Small intestine (tissue), 7 donors: Measurements from ENCODE around the gene CLIP2. TPM values are rescaled to one million over a fixed set of nuclear protein-coding genes. Genes with fewer than 3 reads are reported as not detected.
"Not testable (repeated sequence)": the region's sequence is repeated elsewhere in the genome, so short reads cannot be mapped to it uniquely, and the experiment has no call there.

ENCODE experiments used
- DNase-seq, 2 donors: peaks; one replicate each; pipeline versions ENCODE4 v3.0.0 to v3.0.0-alpha.2; 2013
- FAIRE-seq: peaks from 2 replicates; lab custom pipeline; 2012; peaks lifted over from hg19 to GRCh38; lab: Jason Lieb, UNC
- H3K27ac ChIP-seq, 3 donors: one replicate each; pipeline ENCODE4 v1.5.1; 2013; ENCODE audit warnings: low read length in 2 of 3, mild to moderate bottlenecking in 2 of 3, control low read depth in 1 of 3, inconsistent platforms in 1 of 3, low read depth in 1 of 3, moderate library complexity in 1 of 3
- H3K27me3 ChIP-seq, 3 donors: one replicate each; pipeline ENCODE4 v1.6.1; 2013; ENCODE audit warnings: low read length in 3 of 3, inconsistent platforms in 1 of 3; ENCODE audit not compliant: control insufficient read depth in 3 of 3, insufficient read depth in 3 of 3
- H3K36me3 ChIP-seq, 3 donors: one replicate each; pipeline ENCODE4 v1.6.1; 2013; ENCODE audit warnings: low read length in 3 of 3, inconsistent platforms in 1 of 3, low read depth in 1 of 3, mild to moderate bottlenecking in 1 of 3, moderate library complexity in 1 of 3; ENCODE audit not compliant: control insufficient read depth in 3 of 3, insufficient read depth in 2 of 3
- H3K4me1 ChIP-seq, 3 donors: one replicate each; pipeline ENCODE4 v1.6.1; 2013; ENCODE audit warnings: low read length in 2 of 3, inconsistent platforms in 1 of 3, low read depth in 1 of 3, mild to moderate bottlenecking in 1 of 3, moderate library complexity in 1 of 3; ENCODE audit not compliant: control insufficient read depth in 3 of 3, insufficient read depth in 2 of 3
- H3K4me3 ChIP-seq, 3 donors: one replicate each; pipeline ENCODE4 v1.5.1; 2013; ENCODE audit warnings: low read length in 3 of 3, control low read depth in 1 of 3, inconsistent platforms in 1 of 3, low read depth in 1 of 3, mild to moderate bottlenecking in 1 of 3, moderate library complexity in 1 of 3
- H3K9me3 ChIP-seq, 2 donors: one replicate each; pipeline ENCODE4 v1.6.1; 2013; ENCODE audit warnings: low read depth in 1 of 2, low read length in 1 of 2; ENCODE audit not compliant: control insufficient read depth in 2 of 2, insufficient read depth in 1 of 2
- WGBS, 3 donors: extraction: QIAGEN DNeasy Blood & Tissue Kit; methylation state at CpG; one replicate each; pipeline ENCODE4 v1.1.7; 2013; 5-methylcytosine and 5-hydroxymethylcytosine counted together
- polyA plus RNA-seq, 4 donors: library from polyadenylated mRNA; stranded (reverse) in 3 of 4; unstranded in 1 of 4; fragments of 200-250 nt in 3 of 4; fragments of 120-200 nt in 1 of 4; gene quantifications; one replicate each; pipeline versions ENCODE4 v1.2.1 to v1.2.3, GENCODE V29; 2013
- donor health status: healthy with polysubstance abuse.
- donor health status: control.
- donor health status: control.
- donor health status: Bipolar disorder and iron deficiency.
- donor health status: healthy.

Gene CLIP2
- polyA plus RNA-seq, 4 donors: 11.3 to 25.9 (median 16.4) TPM

DNA sequence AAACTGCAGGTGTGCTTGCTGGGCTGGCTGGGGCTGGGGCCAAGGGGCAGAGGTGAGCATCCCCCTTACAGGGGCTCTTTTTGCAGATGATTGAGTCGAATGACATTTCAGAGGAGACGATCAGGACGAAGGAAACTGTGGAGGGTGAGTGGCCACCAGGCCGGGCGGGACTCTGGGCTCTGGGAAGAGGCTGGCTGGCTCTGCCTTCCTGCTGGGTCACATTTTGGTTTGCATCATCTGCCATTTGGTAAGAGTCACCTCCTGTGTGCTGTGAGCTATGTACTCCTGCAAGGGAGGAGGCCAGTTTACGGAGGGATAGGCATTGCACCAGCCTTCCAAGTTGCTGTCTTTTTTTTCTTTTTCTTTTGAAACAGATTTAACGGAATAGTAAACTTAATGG, 91.5 kb downstream of the CLIP2 start:
- Histone ChIP-seq H3K4me3 (no peak overlapping the region), H3K27ac (no peak overlapping the region), H3K9me3 (no peaks in the 10 kb centered on the region), H3K27me3 (no peaks in the 10 kb centered on the region), H3K36me3 (peaks cover 3 to 26% (median 4%) of the 10 kb centered on the region in 3 donors), H3K4me1 (no peaks in the 10 kb centered on the region)
- WGBS, 3 donors: 84 to 90% (median 88%) methylated on average over 7 of the region's 7 CpGs
- DNase-seq: no peak
- no peak for FAIRE-seq

DNA sequence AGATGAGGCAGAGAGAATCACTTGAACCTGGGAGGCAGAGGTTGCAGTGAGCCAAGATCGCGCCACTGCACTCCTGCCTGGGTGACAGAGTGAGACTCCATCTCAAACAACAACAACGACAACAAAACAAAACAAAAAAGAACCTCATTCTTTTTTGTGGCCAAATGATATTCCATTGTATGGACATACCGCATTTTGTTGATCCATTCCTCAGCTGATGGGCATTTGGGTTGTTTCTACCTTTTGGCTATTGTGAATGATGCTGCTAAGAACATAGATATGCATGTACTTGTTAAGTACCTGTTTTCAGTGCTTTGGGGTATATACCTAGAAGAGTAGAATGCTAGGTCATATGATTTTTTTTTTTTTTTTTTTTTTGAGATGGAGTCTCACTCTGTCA, 94.9 kb downstream of the CLIP2 start:
- not testable (repeated sequence) for H3K27ac ChIP-seq, DNase-seq, H3K4me1 ChIP-seq, H3K9me3 ChIP-seq, H3K27me3 ChIP-seq, H3K4me3 ChIP-seq, FAIRE-seq
- 77 to 87% (median 86%) methylated on average over 4 of the region's 4 CpGs for WGBS, 3 donors
- peaks cover 0 to 29% (median 4%) of the 10 kb centered on the region in 3 donors for H3K36me3 ChIP-seq

DNA sequence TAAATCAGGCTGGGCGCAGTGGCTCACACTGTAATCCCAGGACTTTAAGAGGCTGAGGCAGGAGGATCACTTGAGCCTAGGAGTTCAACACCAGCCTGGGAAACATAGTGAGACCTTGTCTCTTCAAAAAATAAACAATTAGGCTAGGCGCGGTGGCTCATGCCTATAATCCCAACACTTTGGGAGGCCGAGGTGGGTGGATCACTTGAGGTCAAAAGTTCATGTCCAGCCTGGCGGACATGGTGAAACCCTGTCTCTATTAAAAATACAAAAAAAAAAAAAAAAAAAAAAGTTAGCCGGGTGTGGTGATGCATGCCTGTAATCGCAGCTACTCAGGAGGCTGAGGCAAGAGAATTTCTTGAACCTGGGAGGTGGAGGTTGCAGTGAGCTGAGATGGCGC, 95.6 kb downstream of the CLIP2 start:
- DNase-seq, H3K9me3 ChIP-seq, H3K4me1 ChIP-seq, H3K4me3 ChIP-seq, FAIRE-seq, H3K27ac ChIP-seq, H3K27me3 ChIP-seq: not testable (repeated sequence)
- H3K36me3 ChIP-seq: peaks cover 0 to 35% (median 5%) of the 10 kb centered on the region in 3 donors
- 82 to 84% (median 82%) methylated on average over 7 to 8 of the region's 8 CpGs for WGBS, 3 donors

DNA sequence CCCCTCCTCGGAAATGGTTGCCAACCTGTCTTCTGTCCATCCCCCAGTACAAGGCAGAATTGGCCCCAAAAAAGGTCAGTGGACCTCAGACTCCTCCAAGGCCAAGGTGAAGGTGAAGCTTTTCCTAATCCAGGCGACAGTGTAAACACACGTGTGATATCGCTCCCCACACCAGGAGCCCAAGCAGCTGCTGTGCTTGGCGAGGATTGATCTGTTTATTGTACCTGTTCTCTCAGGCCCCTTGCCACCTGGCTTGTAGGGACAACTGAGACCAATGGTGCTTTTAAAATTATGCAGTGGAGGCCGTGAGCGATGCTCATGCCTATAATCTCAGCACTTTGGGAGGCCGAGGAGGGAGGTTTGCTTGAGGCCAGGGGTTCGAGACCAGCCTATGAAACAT, 98.4 kb downstream of the CLIP2 start:
- DNase-seq (no peak), FAIRE-seq (no peak)
- Histone ChIP-seq H3K27me3 (no peaks in the 10 kb centered on the region), H3K4me3 (no peak overlapping the region), H3K9me3 (no peaks in the 10 kb centered on the region), H3K27ac (no peak overlapping the region), H3K4me1 (no peaks in the 10 kb centered on the region), H3K36me3 (peaks cover 0 to 34% (median 5%) of the 10 kb centered on the region in 3 donors)
- 80 to 92% (median 90%) methylated on average over 9 of the region's 9 CpGs for WGBS, 3 donors

DNA sequence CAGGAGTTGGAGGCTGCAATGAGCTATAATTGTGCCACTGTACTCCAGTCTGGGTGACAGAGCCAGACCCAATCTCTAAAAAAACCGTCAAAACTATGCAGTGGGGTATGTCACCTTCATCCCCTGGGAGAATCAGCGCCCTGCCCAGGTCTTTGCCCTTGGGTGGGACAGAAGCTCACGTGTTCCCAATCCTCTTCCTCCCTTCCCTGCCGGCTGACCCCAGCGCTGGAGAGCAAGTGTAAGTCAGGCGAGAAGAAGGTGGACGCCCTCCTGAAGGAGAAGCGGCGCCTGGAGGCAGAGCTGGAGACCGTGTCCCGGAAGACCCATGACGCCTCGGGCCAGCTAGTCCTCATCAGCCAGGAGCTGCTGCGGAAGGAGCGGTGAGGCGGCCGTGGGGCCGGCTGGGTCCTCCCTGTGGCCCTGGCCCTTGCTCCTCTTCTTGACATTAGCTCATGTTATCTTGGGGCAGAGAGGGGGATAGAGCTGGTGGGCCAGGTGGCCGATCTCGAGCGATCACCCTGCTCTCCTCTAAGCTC, 99.7 kb downstream of the CLIP2 start:
- DNase-seq (no peak), FAIRE-seq (no peak)
- no peak overlapping the region for H3K27ac ChIP-seq
- no peaks in the 10 kb centered on the region for H3K9me3 ChIP-seq
- H3K4me3 ChIP-seq: no peak overlapping the region
- H3K36me3 ChIP-seq: peaks cover 0 to 32% (median 5%) of the 10 kb centered on the region in 3 donors
- 94 to 96% (median 94%) methylated on average over 21 of the region's 21 CpGs for WGBS, 3 donors
- no peaks in the 10 kb centered on the region for H3K27me3 ChIP-seq
- H3K4me1 ChIP-seq: no peaks in the 10 kb centered on the region

DNA sequence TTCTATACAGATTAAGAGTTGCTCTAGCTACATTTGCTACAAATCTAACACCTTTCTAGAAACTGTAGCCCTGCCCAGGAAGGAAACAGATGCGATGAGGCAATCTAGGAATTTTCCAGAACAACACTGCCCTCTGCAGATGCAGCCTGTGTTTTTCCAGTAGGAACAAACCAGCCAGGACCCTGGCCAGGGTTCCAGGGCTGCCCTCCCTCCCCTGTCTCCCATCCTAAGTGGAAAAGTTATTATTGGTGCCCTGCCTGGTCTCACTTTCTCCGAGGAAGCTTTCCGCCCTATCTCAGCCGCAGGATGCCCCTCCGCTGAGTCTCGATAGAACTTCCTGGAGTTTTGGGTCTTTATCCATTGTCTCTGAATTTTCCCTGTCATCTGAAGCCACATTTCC, 104.5 kb downstream of the CLIP2 start:
- H3K27me3 ChIP-seq, FAIRE-seq, H3K4me1 ChIP-seq, H3K4me3 ChIP-seq, H3K9me3 ChIP-seq: not testable (repeated sequence)
- H3K36me3 ChIP-seq: peaks cover 0 to 38% (median 9%) of the 10 kb centered on the region in 3 donors
- DNase-seq: peak; percentile 23 to 37
- H3K27ac ChIP-seq: peak overlapping the region in 1 of 3 donors; percentile 9
- WGBS, 3 donors: 60 to 88% (median 72%) methylated on average over 6 of the region's 6 CpGs

DNA sequence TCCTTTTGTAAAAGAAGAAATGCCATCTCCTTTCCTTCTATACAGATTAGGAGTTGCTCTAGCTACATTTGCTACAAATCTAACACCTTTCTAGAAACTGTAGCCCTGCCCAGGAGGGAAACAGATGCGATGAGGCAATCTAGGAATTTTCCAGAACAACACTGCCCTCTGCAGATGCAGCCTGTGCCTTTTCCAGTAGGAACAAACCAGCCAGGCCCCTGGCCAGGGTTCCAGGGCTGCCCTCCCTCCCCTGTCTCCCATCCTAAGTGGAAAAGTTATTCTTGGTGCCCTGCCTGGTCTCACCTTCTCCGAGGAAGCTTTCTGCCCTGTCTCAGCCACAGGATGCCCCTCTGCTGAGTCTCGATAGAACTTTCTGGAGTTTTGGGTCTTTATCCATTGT, 105.4 kb downstream of the CLIP2 start:
- not testable (repeated sequence) for FAIRE-seq, H3K4me3 ChIP-seq, H3K4me1 ChIP-seq, H3K9me3 ChIP-seq, H3K27ac ChIP-seq, DNase-seq, H3K27me3 ChIP-seq
- H3K36me3 ChIP-seq: peaks cover 0 to 36% (median 7%) of the 10 kb centered on the region in 3 donors
- WGBS, 3 donors: 72 to 79% (median 75%) methylated on average over 3 of the region's 3 CpGs

DNA sequence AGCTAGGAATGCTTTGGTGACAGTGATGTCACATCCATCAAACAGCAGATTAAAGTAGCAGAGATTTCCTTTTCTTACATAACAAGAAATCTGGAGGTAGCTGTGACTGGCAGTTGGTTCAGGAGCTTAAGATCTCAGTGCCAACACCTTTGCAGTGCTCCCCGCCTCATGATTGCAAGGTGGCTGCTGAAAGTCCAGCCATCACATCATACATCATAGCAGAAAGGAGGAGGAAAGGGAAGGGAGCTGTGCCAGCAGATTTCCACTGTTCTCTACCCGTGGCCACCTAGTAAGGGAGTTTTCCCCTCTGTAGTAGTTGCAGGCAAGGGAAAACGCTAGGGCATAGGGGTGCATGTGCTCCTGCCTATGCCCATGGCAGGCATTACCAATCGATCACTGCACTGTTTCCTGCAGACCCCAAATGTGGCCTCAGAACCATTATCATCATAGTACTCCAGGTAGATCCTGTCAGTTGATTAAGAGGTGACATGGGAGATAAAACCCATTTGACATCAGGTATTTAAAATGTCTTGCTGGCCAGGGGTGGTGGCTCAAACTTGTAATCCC, 106.6 kb downstream of the CLIP2 start:
- Histone ChIP-seq H3K36me3 (peaks cover 0 to 40% (median 7%) of the 10 kb centered on the region in 3 donors), H3K4me3 (no peak overlapping the region), H3K27me3 (no peaks in the 10 kb centered on the region), H3K9me3 (peaks cover 0 to 3% of the 10 kb centered on the region in 2 donors), H3K4me1 (no peaks in the 10 kb centered on the region), H3K27ac (no peak overlapping the region)
- 61 to 95% (median 81%) methylated on average over 4 of the region's 4 CpGs for WGBS, 3 donors
- FAIRE-seq (no peak), DNase-seq (no peak)
